Tibial nerve (tissue), 4 donors: ENCODE results near the gene NRDE2. TPM values are rescaled to one million over a fixed set of nuclear protein-coding genes. Genes with fewer than 3 reads are reported as not detected.

Source experiments
- DNase-seq, 2 donors: peaks; one replicate each; pipeline ENCODE4 v3.0.0-alpha.2; 2019; ENCODE audit warnings: low spot score in 2 of 2
- H3K27ac ChIP-seq, 4 donors: fragments of 200-600 bp; sonication (generic) in 3 of 4; one replicate each; pipeline ENCODE4 v1.5.1; 2017 to 2019; ENCODE audit warnings: mild to moderate bottlenecking in 1 of 4
- H3K27me3 ChIP-seq, 2 donors: fragments of 200-600 bp; sonication (generic) in 1 of 2; one replicate each; pipeline versions ENCODE4 v1.5.1 to v1.6.0; 2017 to 2019
- H3K36me3 ChIP-seq, 3 donors: fragments of 200-600 bp; sonication (generic); one replicate each; pipeline ENCODE4 v1.5.1; 2018 to 2019
- H3K4me1 ChIP-seq, 4 donors: fragments of 200-600 bp; sonication (generic) in 3 of 4; one replicate each; pipeline ENCODE4 v1.5.1; 2017 to 2019
- H3K4me3 ChIP-seq, 4 donors: fragments of 200-600 bp; sonication (generic) in 3 of 4; one replicate each; pipeline ENCODE4 v1.5.1; 2017 to 2019; ENCODE audit warnings: mild to moderate bottlenecking in 1 of 4, moderate library complexity in 1 of 4
- H3K9me3 ChIP-seq, 4 donors: fragments of 200-600 bp; sonication (generic) in 3 of 4; one replicate each; pipeline ENCODE4 v1.5.1; 2017 to 2019
- CTCF ChIP-seq, 5 experiments: fragments of 200-600 bp in 3 of 5; fragments of 450-650 bp in 2 of 5; sonication (generic) in 3 of 5; IDR thresholded peaks; one replicate each; pipeline ENCODE4 v1.5.1; 2016 to 2019; ENCODE audit warnings: antibody characterized with exemption in 5 of 5, mild to moderate bottlenecking in 3 of 5, moderate library complexity in 2 of 5
- EP300 ChIP-seq, 2 donors: sonication (generic); formaldehyde crosslinking; IDR thresholded peaks; one replicate each; pipeline ENCODE4 v1.6.1; 2017; ENCODE audit warnings: antibody characterized with exemption in 2 of 2, mild to moderate bottlenecking in 1 of 2
- POLR2A ChIP-seq, 2 donors: fragments of 450-650 bp; IDR thresholded peaks; one replicate each; pipeline ENCODE4 v1.6.1; 2017; ENCODE audit warnings: antibody characterized with exemption in 2 of 2, mild to moderate bottlenecking in 2 of 2, moderate library complexity in 2 of 2
- WGBS, 2 donors: methylation state at CpG; one replicate each; pipeline ENCODE4 v1.1.5; 2018; 5-methylcytosine and 5-hydroxymethylcytosine counted together
- total RNA-seq, 4 donors: library from RNA; depleted of rRNA; stranded (reverse); fragments of >200 nt; gene quantifications; one replicate each; pipeline ENCODE4 v1.1.0, GENCODE V29; 2016

Gene NRDE2
- total RNA-seq, 4 donors from 2014 or later: 15.7 to 18.9 (median 17.2) TPM

- Histone ChIP-seq H3K27ac (no peak overlapping the region), H3K9me3 (no peaks in the 10 kb centered on the region), H3K4me3 (no peak overlapping the region), H3K27me3 (no peaks in the 10 kb centered on the region), H3K4me1 (peaks cover 0 to 39% (median 10%) of the 10 kb centered on the region in 4 donors), H3K36me3 (peaks cover 0 to 50% (median 0%) of the 10 kb centered on the region in 3 donors)
- no peak for DNase-seq
- TF ChIP-seq POLR2A (IDR thresholded peaks at IDR 0.05) (no peak), EP300 (IDR thresholded peaks at IDR 0.05) (no peak)
- WGBS, 2 donors: 86 to 89% methylated on average over 11 of the region's 11 CpGs
Observed at GRCh38 chr14:90297876-90298629, 33.7 kb downstream of the NRDE2 start.

- 88 to 92% methylated on average over 7 of the region's 7 CpGs for WGBS, 2 donors
- Histone ChIP-seq H3K4me3 (no peak overlapping the region), H3K36me3 (peaks cover 0 to 58% (median 0%) of the 10 kb centered on the region in 3 donors), H3K4me1 (peaks cover 0 to 28% (median 8%) of the 10 kb centered on the region in 4 donors), H3K9me3 (no peaks in the 10 kb centered on the region), H3K27ac (peak overlapping the region in 2 of 4 donors; percentile 56 to 59), H3K27me3 (no peaks in the 10 kb centered on the region)
- no peak for TF ChIP-seq EP300 (IDR thresholded peaks at IDR 0.05)
- no peak for TF ChIP-seq CTCF (IDR thresholded peaks at IDR 0.05)
- TF ChIP-seq POLR2A (IDR thresholded peaks at IDR 0.05): no peak
- DNase-seq: no peak
Observed at GRCh38 chr14:90296641-90297040, 35.1 kb downstream of the NRDE2 start.

GRCh38 chr14:90295870-90296516 is 35.7 kb downstream of the NRDE2 start:
- WGBS, 2 donors: 45 to 55% methylated on average over 5 of the region's 5 CpGs

GRCh38 chr14:90294872-90295271 is 36.9 kb downstream of the NRDE2 start:
- TF ChIP-seq POLR2A (IDR thresholded peaks at IDR 0.05) (no peak), CTCF (IDR thresholded peaks at IDR 0.05) (no peak), EP300 (IDR thresholded peaks at IDR 0.05) (no peak)
- WGBS, 2 donors: 67% methylated on average over 2 of the region's 2 CpGs
- Histone ChIP-seq H3K36me3 (peaks cover 0 to 75% (median 0%) of the 10 kb centered on the region in 3 donors), H3K27me3 (no peaks in the 10 kb centered on the region), H3K27ac (no peak overlapping the region), H3K9me3 (no peaks in the 10 kb centered on the region), H3K4me3 (no peak overlapping the region), H3K4me1 (peaks cover 0 to 12% (median 4%) of the 10 kb centered on the region in 4 donors)
- no peak for DNase-seq

More at GRCh38 chr14:90295870-90296516, 35.7 kb downstream of the NRDE2 start:
- no peak for DNase-seq
- Histone ChIP-seq H3K4me1 (peaks cover 0 to 22% (median 4%) of the 10 kb centered on the region in 4 donors), H3K9me3 (no peaks in the 10 kb centered on the region), H3K4me3 (no peak overlapping the region), H3K27me3 (no peaks in the 10 kb centered on the region), H3K36me3 (peaks cover 0 to 64% (median 0%) of the 10 kb centered on the region in 3 donors), H3K27ac (peak overlapping the region in 2 of 4 donors; percentile 56 to 59)
- TF ChIP-seq EP300 (IDR thresholded peaks at IDR 0.05): no peak
- no peak for TF ChIP-seq CTCF (IDR thresholded peaks at IDR 0.05)
- TF ChIP-seq POLR2A (IDR thresholded peaks at IDR 0.05): no peak

- Histone ChIP-seq H3K27me3 (no peaks in the 10 kb centered on the region), H3K27ac (no peak overlapping the region), H3K4me1 (peaks cover 0 to 17% (median 5%) of the 10 kb centered on the region in 4 donors), H3K36me3 (peaks cover 0 to 84% (median 3%) of the 10 kb centered on the region in 3 donors), H3K9me3 (no peaks in the 10 kb centered on the region), H3K4me3 (no peak overlapping the region)
- TF ChIP-seq EP300 (IDR thresholded peaks at IDR 0.05) (no peak), POLR2A (IDR thresholded peaks at IDR 0.05) (no peak), CTCF (IDR thresholded peaks at IDR 0.05) (no peak)
- 87 to 88% methylated on average over 11 of the region's 11 CpGs for WGBS, 2 donors
- no peak for DNase-seq
Observed at GRCh38 chr14:90293766-90294730, 37.7 kb downstream of the NRDE2 start.
